NCI-H82 (cell line): ENCODE measurements around the gene SLC2A9.
"Not testable (repeated sequence)": the region's sequence is repeated elsewhere in the genome, so short reads cannot be mapped to it uniquely, and the experiment has no call there.

ENCODE experiments used
- DNase-seq: peaks from one replicate; lab custom pipeline; 2025; lab: John Stamatoyannopoulos, UW

SLC2A9 gene

GRCh38 chr4:9820343-9820742 is 201.0 kb downstream of the SLC2A9 start:
- no peak for DNase-seq

- DNase-seq: no peak
Observed at GRCh38 chr4:9816285-9816684, 205.0 kb downstream of the SLC2A9 start.

GRCh38 chr4:9812501-9813340 is 208.6 kb downstream of the SLC2A9 start:
- no peak for DNase-seq

GRCh38 chr4:9811806-9812205 is 209.5 kb downstream of the SLC2A9 start:
- no peak for DNase-seq

GRCh38 chr4:9808077-9808476 is 213.2 kb downstream of the SLC2A9 start:
- no peak for DNase-seq

- DNase-seq: no peak
Observed at GRCh38 chr4:9804918-9805317, 216.4 kb downstream of the SLC2A9 start.

GRCh38 chr4:9800848-9801247 is 220.4 kb downstream of the SLC2A9 start:
- DNase-seq: no peak

- DNase-seq: not testable (repeated sequence)
Observed at GRCh38 chr4:9796641-9797040, 224.7 kb downstream of the SLC2A9 start.

- no peak for DNase-seq
Observed at GRCh38 chr4:9792381-9792780, 228.9 kb downstream of the SLC2A9 start.

GRCh38 chr4:9785891-9786290 is 235.4 kb downstream of the SLC2A9 start:
- DNase-seq: peak; percentile 11

GRCh38 chr4:9782136-9782436 is 239.2 kb downstream of the SLC2A9 start:
- no peak for DNase-seq

GRCh38 chr4:9781343-9782135 is 239.8 kb downstream of the SLC2A9 start, which contains the start of gene DRD5:
Gene DRD5, plus strand, starts transcription at chr4:9781634. Its CDS starts 396 bp downstream, at chr4:9782030.
- DNase-seq: no peak
